HepG2 (cell line): ENCODE data around the gene TCAP. TPM values are rescaled to one million over a fixed set of nuclear protein-coding genes. Genes with fewer than 3 reads are reported as not detected.

Source experiments
- HMGA1 ChIP-seq: sonication (generic); formaldehyde crosslinking; conservative IDR thresholded peaks from 2 replicates; pipeline ENCODE4 v1.4.0; 2020; ENCODE audit warnings: missing genetic modification reagents
- NFIB ChIP-seq: sonication (generic); formaldehyde crosslinking; IDR thresholded peaks from 2 replicates; pipeline ENCODE4 v1.9.0; 2021; ENCODE audit warnings: missing genetic modification reagents, mild to moderate bottlenecking, borderline replicate concordance
- ZNF660 ChIP-seq: sonication (generic); formaldehyde crosslinking; IDR thresholded peaks from 2 replicates; pipeline ENCODE4 v1.5.1; 2020; ENCODE audit warnings: mild to moderate bottlenecking, low read depth, missing genetic modification reagents, borderline replicate concordance
- polyA plus RNA-seq, 8 experiments: library from polyadenylated mRNA; depleted of rRNA in 3 of 8; stranded (reverse) in 7 of 8; unstranded in 1 of 8; fragments of >200 nt; fragmentation: Illumina TruSeq in 4 of 8; extraction: Trizol in 4 of 8; gene quantifications; 2 replicates each; pipeline versions ENCODE4 v1.2.1 to v1.2.3, GENCODE V29; 2011 to 2016; ENCODE audit warnings: low read depth in 4 of 8, missing spikeins in 1 of 8, mixed read lengths in 1 of 8; ENCODE audit not compliant: insufficient read depth in 1 of 8
- total RNA-seq, 5 experiments: library from RNA; depleted of rRNA; stranded (reverse); fragments of >200 nt; fragmentation: Illumina TruSeq; extraction: Trizol; gene quantifications; 2 replicates each; pipeline ENCODE4 v1.2.3, GENCODE V29; 2016; ENCODE audit warnings: low read depth in 1 of 5
- TF ChIP-seq, protein P1 (sequence below): sonication (generic); formaldehyde crosslinking; IDR thresholded peaks from 2 replicates; pipeline ENCODE4 v1.4.0; 2020; ENCODE audit warnings: missing genetic modification reagents
- TF ChIP-seq, protein P2 (sequence below): sonication (generic); formaldehyde crosslinking; IDR thresholded peaks from 2 replicates; pipeline ENCODE4 v1.4.0; 2020; ENCODE audit warnings: mild to moderate bottlenecking, missing genetic modification reagents, borderline replicate concordance

The TCAP gene
- total and polyA plus RNA-seq, 2 of the 13 experiments (the other 11 are each of a cell fraction or from before 2014, with no cell fraction given), result 0.24 to 0.65 TPM

DNA sequence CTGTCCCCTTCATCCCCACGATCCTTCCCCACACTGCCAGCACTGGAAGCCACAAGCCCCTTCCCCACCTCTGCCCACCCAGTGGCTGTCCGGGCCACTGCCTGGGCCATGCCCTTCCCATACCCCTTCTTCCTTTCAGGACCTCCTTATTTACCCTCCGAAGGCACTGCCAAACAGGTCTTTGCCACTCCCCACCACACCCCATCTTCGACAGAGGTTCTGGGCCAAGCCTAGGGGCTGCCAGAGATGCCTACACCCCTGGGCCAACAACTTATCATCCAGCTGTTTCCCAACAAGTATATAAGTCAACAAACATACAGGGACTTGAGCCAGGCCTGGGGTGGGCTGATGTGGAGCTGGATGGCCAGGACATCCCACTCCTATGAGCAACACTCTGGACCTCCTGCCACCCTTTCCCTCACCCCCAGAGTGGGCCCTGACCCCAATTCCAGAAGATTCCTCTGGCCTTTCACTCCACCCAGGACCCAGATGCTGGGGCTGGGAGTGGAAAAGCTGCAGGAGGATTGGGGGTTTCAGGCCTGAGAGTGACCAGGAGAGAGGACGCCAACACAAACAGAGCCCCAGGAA is 39.9 kb upstream of the TCAP start (continued):
- TF ChIP-seq, protein P1, sequence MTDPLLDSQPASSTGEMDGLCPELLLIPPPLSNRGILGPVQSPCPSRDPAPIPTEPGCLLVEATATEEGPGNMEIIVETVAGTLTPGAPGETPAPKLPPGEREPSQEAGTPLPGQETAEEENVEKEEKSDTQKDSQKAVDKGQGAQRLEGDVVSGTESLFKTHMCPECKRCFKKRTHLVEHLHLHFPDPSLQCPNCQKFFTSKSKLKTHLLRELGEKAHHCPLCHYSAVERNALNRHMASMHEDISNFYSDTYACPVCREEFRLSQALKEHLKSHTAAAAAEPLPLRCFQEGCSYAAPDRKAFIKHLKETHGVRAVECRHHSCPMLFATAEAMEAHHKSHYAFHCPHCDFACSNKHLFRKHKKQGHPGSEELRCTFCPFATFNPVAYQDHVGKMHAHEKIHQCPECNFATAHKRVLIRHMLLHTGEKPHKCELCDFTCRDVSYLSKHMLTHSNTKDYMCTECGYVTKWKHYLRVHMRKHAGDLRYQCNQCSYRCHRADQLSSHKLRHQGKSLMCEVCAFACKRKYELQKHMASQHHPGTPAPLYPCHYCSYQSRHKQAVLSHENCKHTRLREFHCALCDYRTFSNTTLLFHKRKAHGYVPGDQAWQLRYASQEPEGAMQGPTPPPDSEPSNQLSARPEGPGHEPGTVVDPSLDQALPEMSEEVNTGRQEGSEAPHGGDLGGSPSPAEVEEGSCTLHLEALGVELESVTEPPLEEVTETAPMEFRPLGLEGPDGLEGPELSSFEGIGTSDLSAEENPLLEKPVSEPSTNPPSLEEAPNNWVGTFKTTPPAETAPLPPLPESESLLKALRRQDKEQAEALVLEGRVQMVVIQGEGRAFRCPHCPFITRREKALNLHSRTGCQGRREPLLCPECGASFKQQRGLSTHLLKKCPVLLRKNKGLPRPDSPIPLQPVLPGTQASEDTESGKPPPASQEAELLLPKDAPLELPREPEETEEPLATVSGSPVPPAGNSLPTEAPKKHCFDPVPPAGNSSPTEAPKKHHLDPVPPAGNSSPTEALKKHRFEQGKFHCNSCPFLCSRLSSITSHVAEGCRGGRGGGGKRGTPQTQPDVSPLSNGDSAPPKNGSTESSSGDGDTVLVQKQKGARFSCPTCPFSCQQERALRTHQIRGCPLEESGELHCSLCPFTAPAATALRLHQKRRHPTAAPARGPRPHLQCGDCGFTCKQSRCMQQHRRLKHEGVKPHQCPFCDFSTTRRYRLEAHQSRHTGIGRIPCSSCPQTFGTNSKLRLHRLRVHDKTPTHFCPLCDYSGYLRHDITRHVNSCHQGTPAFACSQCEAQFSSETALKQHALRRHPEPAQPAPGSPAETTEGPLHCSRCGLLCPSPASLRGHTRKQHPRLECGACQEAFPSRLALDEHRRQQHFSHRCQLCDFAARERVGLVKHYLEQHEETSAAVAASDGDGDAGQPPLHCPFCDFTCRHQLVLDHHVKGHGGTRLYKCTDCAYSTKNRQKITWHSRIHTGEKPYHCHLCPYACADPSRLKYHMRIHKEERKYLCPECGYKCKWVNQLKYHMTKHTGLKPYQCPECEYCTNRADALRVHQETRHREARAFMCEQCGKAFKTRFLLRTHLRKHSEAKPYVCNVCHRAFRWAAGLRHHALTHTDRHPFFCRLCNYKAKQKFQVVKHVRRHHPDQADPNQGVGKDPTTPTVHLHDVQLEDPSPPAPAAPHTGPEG (CRISPR knock-in tag), result no peak
- TF ChIP-seq, protein P2, sequence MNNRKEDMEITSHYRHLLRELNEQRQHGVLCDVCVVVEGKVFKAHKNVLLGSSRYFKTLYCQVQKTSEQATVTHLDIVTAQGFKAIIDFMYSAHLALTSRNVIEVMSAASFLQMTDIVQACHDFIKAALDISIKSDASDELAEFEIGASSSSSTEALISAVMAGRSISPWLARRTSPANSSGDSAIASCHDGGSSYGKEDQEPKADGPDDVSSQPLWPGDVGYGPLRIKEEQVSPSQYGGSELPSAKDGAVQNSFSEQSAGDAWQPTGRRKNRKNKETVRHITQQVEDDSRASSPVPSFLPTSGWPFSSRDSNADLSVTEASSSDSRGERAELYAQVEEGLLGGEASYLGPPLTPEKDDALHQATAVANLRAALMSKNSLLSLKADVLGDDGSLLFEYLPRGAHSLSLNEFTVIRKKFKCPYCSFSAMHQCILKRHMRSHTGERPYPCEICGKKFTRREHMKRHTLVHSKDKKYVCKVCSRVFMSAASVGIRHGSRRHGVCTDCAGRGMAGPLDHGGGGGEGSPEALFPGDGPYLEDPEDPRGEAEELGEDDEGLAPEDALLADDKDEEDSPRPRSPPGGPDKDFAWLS, result no peak
- TF ChIP-seq NFIB (CRISPR knock-in tag), result no peak
- TF ChIP-seq ZNF660 (CRISPR knock-in tag), result no peak
- no peak for TF ChIP-seq HMGA1 (CRISPR knock-in tag)
